H9 (cell line): ENCODE data around the gene LRRC7. TPM values are rescaled to one million over a fixed set of nuclear protein-coding genes. Genes with fewer than 3 reads are reported as not detected.

Experiments
- DNase-seq: peaks from one replicate; pipeline ENCODE4 v3.0.0-alpha.2; 2017
- H2AFZ ChIP-seq: one replicate; pipeline ENCODE4 v1.6.1; 2013; ENCODE audit warnings: mild to moderate bottlenecking, low read length, control low read depth, moderate library complexity
- H2AK5ac ChIP-seq: 2 replicates; pipeline ENCODE4 v1.6.1; 2013; ENCODE audit warnings: low read length, control low read depth, mixed read lengths; ENCODE audit not compliant: insufficient read length
- H2BK120ac ChIP-seq: one replicate; pipeline ENCODE4 v1.6.1; 2013; ENCODE audit warnings: low read depth, mild to moderate bottlenecking, low read length, control low read depth, inconsistent platforms; ENCODE audit not compliant: poor library complexity, severe bottlenecking
- H2BK12ac ChIP-seq: 2 replicates; pipeline ENCODE4 v1.6.1; 2013; ENCODE audit warnings: low read length, control low read depth, mixed read lengths, low read depth; ENCODE audit not compliant: insufficient read length
- H2BK15ac ChIP-seq: 2 replicates; pipeline ENCODE4 v1.6.1; 2013; ENCODE audit warnings: low read depth, low read length, control low read depth
- H2BK20ac ChIP-seq: one replicate; pipeline ENCODE4 v1.6.1; 2013; ENCODE audit warnings: low read depth, mild to moderate bottlenecking, low read length, control low read depth, inconsistent platforms; ENCODE audit not compliant: poor library complexity, severe bottlenecking
- H2BK5ac ChIP-seq: 2 replicates; pipeline ENCODE4 v1.6.1; 2013; ENCODE audit warnings: low read length, control low read depth, mixed read lengths; ENCODE audit not compliant: insufficient read length
- H3K14ac ChIP-seq: 2 replicates; pipeline ENCODE4 v1.6.1; 2013; ENCODE audit warnings: low read length, control low read depth; ENCODE audit not compliant: insufficient read depth
- H3K18ac ChIP-seq: 2 replicates; pipeline ENCODE4 v1.6.1; 2013; ENCODE audit warnings: low read depth, mild to moderate bottlenecking, mixed read lengths, low read length, control low read depth; ENCODE audit not compliant: insufficient read length
- H3K23ac ChIP-seq: 2 replicates; pipeline ENCODE4 v1.6.1; 2013; ENCODE audit warnings: low read length, control low read depth, mixed read lengths, low read depth; ENCODE audit not compliant: insufficient read length
- H3K23me2 ChIP-seq: 2 replicates; pipeline ENCODE4 v1.6.1; 2013; ENCODE audit warnings: low read depth, mild to moderate bottlenecking, mixed read lengths, low read length, control low read depth; ENCODE audit not compliant: insufficient read length, poor library complexity, severe bottlenecking
- H3K27ac ChIP-seq: 2 replicates; pipeline ENCODE4 v1.5.1; 2013; ENCODE audit warnings: low read length, control low read depth, mixed read lengths, low read depth; ENCODE audit not compliant: insufficient read length
- H3K27me3 ChIP-seq: 2 replicates; pipeline ENCODE4 v1.6.1; 2013; ENCODE audit warnings: low read length, control low read depth, inconsistent platforms; ENCODE audit not compliant: insufficient read depth
- H3K4ac ChIP-seq: 2 replicates; pipeline ENCODE4 v1.6.1; 2013; ENCODE audit warnings: low read depth, mild to moderate bottlenecking, control low read depth, inconsistent platforms, low read length, moderate library complexity
- H3K4me1 ChIP-seq: 2 replicates; pipeline ENCODE4 v1.6.1; 2013; ENCODE audit warnings: low read length, control low read depth, inconsistent platforms; ENCODE audit not compliant: insufficient read depth
- H3K4me2 ChIP-seq: 2 replicates; pipeline ENCODE4 v1.6.1; 2013; ENCODE audit warnings: low read length, control low read depth, mixed read lengths; ENCODE audit not compliant: insufficient read length, insufficient read depth
- H3K56ac ChIP-seq: 2 replicates; pipeline ENCODE4 v1.6.1; 2013; ENCODE audit warnings: low read depth, mild to moderate bottlenecking, mixed read lengths, low read length, control low read depth; ENCODE audit not compliant: insufficient read length
- H3K79me1 ChIP-seq: 2 replicates; pipeline ENCODE4 v1.6.1; 2013; ENCODE audit warnings: low read depth, mild to moderate bottlenecking, moderate library complexity, low read length, control low read depth, inconsistent platforms; ENCODE audit not compliant: insufficient read depth, poor library complexity, severe bottlenecking
- H3K79me2 ChIP-seq: 2 replicates; pipeline ENCODE4 v1.6.1; 2013; ENCODE audit warnings: low read length, control low read depth, inconsistent platforms; ENCODE audit not compliant: insufficient read depth
- H3K9ac ChIP-seq: 2 replicates; pipeline ENCODE4 v1.6.1; 2013; ENCODE audit warnings: low read length, control low read depth, mixed read lengths; ENCODE audit not compliant: insufficient read length; ENCODE audit errors: extremely low read depth
- H3K9me3 ChIP-seq: one replicate; pipeline ENCODE4 v1.6.1; 2013; ENCODE audit warnings: low read depth, low read length, inconsistent platforms; ENCODE audit not compliant: control insufficient read depth
- H3T11ph ChIP-seq: one replicate; pipeline ENCODE4 v1.6.1; 2013; ENCODE audit warnings: mild to moderate bottlenecking, low read length, control low read depth, inconsistent platforms
- H4K20me1 ChIP-seq: one replicate; pipeline ENCODE4 v1.6.1; 2013; ENCODE audit not compliant: control insufficient read depth, insufficient read length, insufficient read depth
- H4K5ac ChIP-seq: 2 replicates; pipeline ENCODE4 v1.6.1; 2013; ENCODE audit warnings: low read depth, mild to moderate bottlenecking, mixed read lengths, low read length, control low read depth; ENCODE audit not compliant: insufficient read length
- H4K8ac ChIP-seq: replicated peaks from 2 replicates; pipeline ENCODE4 v1.6.1; 2013; ENCODE audit warnings: low read length, control low read depth, mixed read lengths, low read depth; ENCODE audit not compliant: insufficient read length
- H4K91ac ChIP-seq: 2 replicates; pipeline ENCODE4 v1.6.1; 2013; ENCODE audit warnings: low read depth, mild to moderate bottlenecking, moderate library complexity, mixed read lengths, low read length, control low read depth; ENCODE audit not compliant: insufficient read length
- H3K27ac Mint-ChIP-seq, 3 experiments: 2 replicates in 2 of 3; 3 replicates in 1 of 3; pipeline ENCODE4 v1.8.0; 2020 to 2021; ENCODE audit warnings: mixed read lengths in 3 of 3, mild to moderate bottlenecking in 1 of 3, moderate library complexity in 1 of 3
- H3K27me3 Mint-ChIP-seq: 2 replicates; pipeline ENCODE4 v1.8.0; 2021; ENCODE audit warnings: low read depth, mild to moderate bottlenecking, moderate library complexity, mixed read lengths
- H3K36me3 Mint-ChIP-seq, 3 experiments: 2 replicates in 2 of 3; 3 replicates in 1 of 3; pipeline ENCODE4 v1.8.0; 2020 to 2021; ENCODE audit warnings: low read depth in 3 of 3, mixed read lengths in 3 of 3; ENCODE audit not compliant: insufficient read depth in 1 of 3
- H3K4me1 Mint-ChIP-seq, 2 experiments: 2 replicates each; pipeline ENCODE4 v1.8.0; 2020; ENCODE audit warnings: mixed read lengths in 2 of 2
- H3K4me3 Mint-ChIP-seq, 2 experiments: 2 replicates in 1 of 2; 3 replicates in 1 of 2; pipeline ENCODE4 v1.8.0; 2020 to 2021; ENCODE audit warnings: mild to moderate bottlenecking in 2 of 2, mixed read lengths in 2 of 2, moderate library complexity in 1 of 2
- H3K9me3 Mint-ChIP-seq, 2 experiments: 2 replicates in 1 of 2; 3 replicates in 1 of 2; pipeline ENCODE4 v1.8.0; 2020; ENCODE audit warnings: mild to moderate bottlenecking in 2 of 2, mixed read lengths in 2 of 2, moderate library complexity in 1 of 2
- WGBS: extraction: QIAGEN DNeasy Blood & Tissue Kit; methylation state at CpG from one replicate; pipeline ENCODE4 v1.1.7; 2013; ENCODE audit warnings: missing lambda C conversion rate, low lambda C conversion rate, mixed read lengths; ENCODE audit not compliant: insufficient read length; ENCODE audit errors: extremely low coverage; 5-methylcytosine and 5-hydroxymethylcytosine counted together
- total RNA-seq: library from RNA; stranded (reverse); gene quantifications from 2 replicates; pipeline ENCODE4 v1.2.1, GENCODE V29; 2021
- TF ChIP-seq, protein P1 (sequence below): fragments of 200-600 bp; sonication (generic); conservative IDR thresholded peaks from 3 replicates; pipeline ENCODE4 v1.8.0; 2021; ENCODE audit warnings: antibody characterized with exemption, mild to moderate bottlenecking

The LRRC7 gene
- total RNA-seq, 1 experiment from 2014 or later: not detected

DNA sequence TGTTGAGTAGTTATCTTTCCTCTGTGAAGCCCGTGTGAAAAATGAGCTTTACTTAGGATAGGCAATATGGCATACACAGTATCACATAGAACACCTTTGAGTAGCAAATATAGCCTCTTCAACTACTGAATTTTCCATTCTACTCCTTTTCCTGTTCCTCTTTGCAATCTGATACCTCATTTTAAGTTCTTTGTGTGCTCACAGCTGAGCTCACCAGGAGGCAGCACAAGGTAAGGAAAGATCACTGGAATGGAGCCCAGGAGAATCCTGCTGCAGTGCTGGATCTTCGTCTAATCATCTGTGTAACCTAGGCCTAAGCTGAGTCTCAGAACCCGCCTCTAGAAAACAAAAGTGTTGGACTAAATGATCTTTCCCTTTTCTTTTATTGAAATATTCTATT, 466.7 kb downstream of the LRRC7 start:
- no peak overlapping the region for H2AFZ ChIP-seq
- DNase-seq: peak; percentile 72

More for the DNA sequence above, 466.7 kb downstream of the LRRC7 start:
- Mint-ChIP-seq H3K27ac (peak overlapping the region in 1 of 3 experiments; percentile 62; a peak in 2 of 7 replicates), H3K4me3 (no peak overlapping the region; a peak in 1 of 5 replicates), H3K4me1 (peaks cover 8 to 17% of the 10 kb centered on the region in 2 experiments), H3K9me3 (no peaks in the 10 kb centered on the region), H3K27me3 (no peaks in the 10 kb centered on the region), H3K36me3 (no peaks in the 10 kb centered on the region)
- H3K4me1 ChIP-seq: no peaks in the 10 kb centered on the region
- H3K23me2 ChIP-seq: no peaks in the 10 kb centered on the region
- TF ChIP-seq, protein P1, sequence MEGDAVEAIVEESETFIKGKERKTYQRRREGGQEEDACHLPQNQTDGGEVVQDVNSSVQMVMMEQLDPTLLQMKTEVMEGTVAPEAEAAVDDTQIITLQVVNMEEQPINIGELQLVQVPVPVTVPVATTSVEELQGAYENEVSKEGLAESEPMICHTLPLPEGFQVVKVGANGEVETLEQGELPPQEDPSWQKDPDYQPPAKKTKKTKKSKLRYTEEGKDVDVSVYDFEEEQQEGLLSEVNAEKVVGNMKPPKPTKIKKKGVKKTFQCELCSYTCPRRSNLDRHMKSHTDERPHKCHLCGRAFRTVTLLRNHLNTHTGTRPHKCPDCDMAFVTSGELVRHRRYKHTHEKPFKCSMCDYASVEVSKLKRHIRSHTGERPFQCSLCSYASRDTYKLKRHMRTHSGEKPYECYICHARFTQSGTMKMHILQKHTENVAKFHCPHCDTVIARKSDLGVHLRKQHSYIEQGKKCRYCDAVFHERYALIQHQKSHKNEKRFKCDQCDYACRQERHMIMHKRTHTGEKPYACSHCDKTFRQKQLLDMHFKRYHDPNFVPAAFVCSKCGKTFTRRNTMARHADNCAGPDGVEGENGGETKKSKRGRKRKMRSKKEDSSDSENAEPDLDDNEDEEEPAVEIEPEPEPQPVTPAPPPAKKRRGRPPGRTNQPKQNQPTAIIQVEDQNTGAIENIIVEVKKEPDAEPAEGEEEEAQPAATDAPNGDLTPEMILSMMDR: peak; percentile 51; the same call in 2 of the 3 replicates
- no peaks in the 10 kb centered on the region for H4K20me1 ChIP-seq
- H3K27me3 ChIP-seq: no peaks in the 10 kb centered on the region
- H2BK12ac ChIP-seq: no peak overlapping the region
- no peak overlapping the region for H2BK120ac ChIP-seq
- H3K9ac ChIP-seq: no peak overlapping the region
- H3T11ph ChIP-seq: no peak overlapping the region
- no peak overlapping the region for H2BK5ac ChIP-seq
- H3K27ac ChIP-seq: no peak overlapping the region
- no peak overlapping the region for H3K4me2 ChIP-seq
- H4K91ac ChIP-seq: no peak overlapping the region
- H3K9me3 ChIP-seq: no peaks in the 10 kb centered on the region
- no peaks in the 10 kb centered on the region for H3K79me2 ChIP-seq
- no CpG with 5 or more reads among the region's 3 CpGs for WGBS
- H2AK5ac ChIP-seq: no peak overlapping the region
- H4K5ac ChIP-seq: no peak overlapping the region
- no peak overlapping the region for H2BK15ac ChIP-seq
- H3K4ac ChIP-seq: no peak overlapping the region
- no peak overlapping the region for H3K18ac ChIP-seq
- no peak overlapping the region for H3K14ac ChIP-seq
- H3K79me1 ChIP-seq: no peaks in the 10 kb centered on the region
- H2BK20ac ChIP-seq: no peak overlapping the region
- no peak overlapping the region for H3K23ac ChIP-seq
- no peak overlapping the region for H4K8ac ChIP-seq
- no peak overlapping the region for H3K56ac ChIP-seq
